HEK293T (cell line): ENCODE results near the gene SETBP1.

Experiments
- CTCF ChIA-PET: fragments of 350-600 bp; formaldehyde crosslinking; extraction: SDS; loops from one replicate; lab custom pipeline; 2021; ENCODE audit warnings: antibody characterized with exemption, inconsistent platforms; lab: Yijun Ruan, JAX
- POLR2A ChIA-PET: fragments of 350-600 bp; formaldehyde crosslinking; extraction: SDS; loops from one replicate; lab custom pipeline; 2020; ENCODE audit warnings: antibody characterized with exemption, inconsistent platforms; lab: Yijun Ruan, JAX
- DNase-seq: peaks from one replicate; pipeline ENCODE4 v3.0.0; 2012; ENCODE audit warnings: mixed read lengths; ENCODE audit errors: extremely low spot score
- ARNT ChIP-seq: fragments of 450-650 bp; IDR thresholded peaks from 2 replicates; pipeline ENCODE4 v1.6.1; 2017; ENCODE audit warnings: mild to moderate bottlenecking
- BHLHE40 ChIP-seq: fragments of 450-650 bp; IDR thresholded peaks from 2 replicates; pipeline ENCODE4 v1.6.1; 2016; ENCODE audit warnings: mild to moderate bottlenecking, moderate library complexity, borderline replicate concordance
- CTBP1 ChIP-seq: fragments of 450-650 bp; IDR thresholded peaks from 2 replicates; pipeline ENCODE4 v1.6.1; 2016; ENCODE audit warnings: borderline replicate concordance
- ELF4 ChIP-seq: fragments of 450-650 bp; IDR thresholded peaks from 2 replicates; pipeline ENCODE4 v1.6.1; 2017; ENCODE audit warnings: antibody characterized with exemption
- FOXA1 ChIP-seq: fragments of 450-650 bp; IDR thresholded peaks from 2 replicates; pipeline ENCODE4 v1.6.1; 2016; ENCODE audit warnings: mild to moderate bottlenecking
- FOXK2 ChIP-seq: fragments of 450-650 bp; IDR thresholded peaks from 2 replicates; pipeline ENCODE4 v1.6.1; 2016; ENCODE audit warnings: mild to moderate bottlenecking
- FOXM1 ChIP-seq: fragments of 450-650 bp; IDR thresholded peaks from 2 replicates; pipeline ENCODE4 v1.6.1; 2017; ENCODE audit warnings: mild to moderate bottlenecking, borderline replicate concordance
- HDGF ChIP-seq: fragments of 450-650 bp; IDR thresholded peaks from 2 replicates; pipeline ENCODE4 v1.6.1; 2017; ENCODE audit warnings: antibody characterized with exemption, borderline replicate concordance
- L3MBTL2 ChIP-seq: fragments of 450-650 bp; conservative IDR thresholded peaks from 2 replicates; pipeline ENCODE4 v1.6.1; 2016; ENCODE audit warnings: mild to moderate bottlenecking
- LEF1 ChIP-seq: fragments of 450-650 bp; IDR thresholded peaks from 2 replicates; pipeline ENCODE4 v1.6.1; 2017; ENCODE audit warnings: mild to moderate bottlenecking, borderline replicate concordance
- NFRKB ChIP-seq: fragments of 450-650 bp; IDR thresholded peaks from 2 replicates; pipeline ENCODE4 v1.6.1; 2016; ENCODE audit warnings: mild to moderate bottlenecking, moderate library complexity
- PKNOX1 ChIP-seq: fragments of 450-650 bp; IDR thresholded peaks from 2 replicates; pipeline ENCODE4 v1.6.1; 2016
- SP1 ChIP-seq: fragments of 450-650 bp; IDR thresholded peaks from 2 replicates; pipeline ENCODE4 v1.6.1; 2017
- SUZ12 ChIP-seq: fragments of 450-650 bp; IDR thresholded peaks from 2 replicates; pipeline ENCODE4 v1.6.1; 2016; ENCODE audit warnings: mild to moderate bottlenecking
- TARDBP ChIP-seq: fragments of 450-650 bp; IDR thresholded peaks from 2 replicates; pipeline ENCODE4 v1.6.1; 2016
- ZNF384 ChIP-seq: fragments of 450-650 bp; IDR thresholded peaks from 2 replicates; pipeline ENCODE4 v1.6.1; 2016

Gene SETBP1

GRCh38 chr18:44844486-44844885 lies 163.8 kb downstream of the SETBP1 start:
- CTCF ChIA-PET: no interaction called here
- DNase-seq: no peak
- POLR2A ChIA-PET: no interaction called here
- TF ChIP-seq NFRKB (no peak), ELF4 (no peak)

DNA sequence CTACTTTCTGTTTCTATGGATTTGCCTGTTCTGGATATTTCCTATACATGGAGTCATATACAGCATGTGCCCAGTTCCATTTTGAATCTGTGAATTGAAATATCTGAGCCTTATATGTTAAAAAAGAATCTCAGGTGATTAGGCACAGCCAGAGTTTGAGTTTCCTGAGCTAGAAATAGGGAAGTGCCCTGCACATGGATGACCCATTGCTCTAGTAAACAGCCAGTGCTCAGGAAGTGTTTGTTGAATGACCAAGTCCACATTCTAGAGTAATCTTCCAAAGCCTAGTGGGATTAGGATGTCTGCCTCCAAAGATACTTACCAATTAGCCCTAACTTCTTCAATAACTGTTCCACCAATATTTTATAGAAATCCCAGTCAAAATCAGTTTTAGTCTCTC lies 165.8 kb downstream of the SETBP1 start:
- no peak for TF ChIP-seq ELF4
- no peak for TF ChIP-seq SP1
- TF ChIP-seq CTBP1: no peak
- TF ChIP-seq SUZ12: no peak
- POLR2A ChIA-PET: no interaction called here
- DNase-seq: no peak
- CTCF ChIA-PET: no interaction called here

- no peak for TF ChIP-seq SP1
- TF ChIP-seq ELF4: no peak
- no peak for TF ChIP-seq PKNOX1
- no peak for TF ChIP-seq BHLHE40
- TF ChIP-seq NFRKB: no peak
- TF ChIP-seq FOXM1: no peak
- TF ChIP-seq FOXK2: no peak
- no peak for TF ChIP-seq FOXA1
- no peak for TF ChIP-seq SUZ12
- TF ChIP-seq ZNF384: no peak
- TF ChIP-seq TARDBP: no peak
- no peak for TF ChIP-seq LEF1
- POLR2A ChIA-PET: no interaction called here
- no peak for DNase-seq
- CTCF ChIA-PET: no interaction called here
Observed at GRCh38 chr18:44848644-44849335, 168.1 kb downstream of the SETBP1 start.

GRCh38 chr18:44849361-44849760 lies 168.7 kb downstream of the SETBP1 start:
- POLR2A ChIA-PET: no interaction called here
- no peak for TF ChIP-seq BHLHE40
- no peak for TF ChIP-seq FOXA1
- TF ChIP-seq PKNOX1: no peak
- TF ChIP-seq ELF4: no peak
- TF ChIP-seq CTBP1: no peak
- TF ChIP-seq SUZ12: no peak
- TF ChIP-seq TARDBP: no peak
- no peak for TF ChIP-seq ARNT
- TF ChIP-seq SP1: no peak
- no peak for TF ChIP-seq FOXK2
- no peak for TF ChIP-seq NFRKB
- no peak for TF ChIP-seq ZNF384
- no peak for TF ChIP-seq L3MBTL2
- TF ChIP-seq LEF1: no peak
- no peak for TF ChIP-seq HDGF
- TF ChIP-seq FOXM1: no peak
- CTCF ChIA-PET: no interaction called here
- DNase-seq: no peak

DNA sequence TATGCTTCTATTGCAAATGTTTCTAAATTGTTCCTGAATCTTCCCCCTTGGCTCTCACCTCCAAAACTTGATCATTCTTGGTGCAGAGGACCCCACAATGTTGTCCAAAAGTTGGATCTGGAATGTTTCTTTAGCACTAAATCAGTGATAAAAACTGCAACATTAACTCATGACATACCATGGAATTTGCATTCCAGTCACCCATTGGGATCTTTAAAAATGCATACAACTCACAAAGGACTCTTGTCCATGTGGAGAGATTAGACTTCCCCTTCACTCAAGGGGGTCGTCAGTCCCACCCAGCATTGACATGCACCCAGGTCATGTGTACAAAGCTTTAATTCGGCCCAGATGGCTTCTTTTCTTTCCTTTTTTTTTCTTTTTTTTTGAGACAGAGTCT lies 169.3 kb downstream of the SETBP1 start:
- no peak for DNase-seq
- CTCF ChIA-PET: no interaction called here
- POLR2A ChIA-PET: no interaction called here
- TF ChIP-seq HDGF: no peak
- no peak for TF ChIP-seq FOXM1
- no peak for TF ChIP-seq SP1
- TF ChIP-seq NFRKB: no peak
- TF ChIP-seq PKNOX1: no peak
- TF ChIP-seq FOXK2: no peak
- TF ChIP-seq BHLHE40: no peak
- TF ChIP-seq ELF4: no peak
- no peak for TF ChIP-seq SUZ12
- no peak for TF ChIP-seq CTBP1
- TF ChIP-seq FOXA1: no peak
- no peak for TF ChIP-seq ARNT
- TF ChIP-seq LEF1: no peak
- no peak for TF ChIP-seq L3MBTL2
- TF ChIP-seq TARDBP: no peak
- TF ChIP-seq ZNF384: no peak

DNA sequence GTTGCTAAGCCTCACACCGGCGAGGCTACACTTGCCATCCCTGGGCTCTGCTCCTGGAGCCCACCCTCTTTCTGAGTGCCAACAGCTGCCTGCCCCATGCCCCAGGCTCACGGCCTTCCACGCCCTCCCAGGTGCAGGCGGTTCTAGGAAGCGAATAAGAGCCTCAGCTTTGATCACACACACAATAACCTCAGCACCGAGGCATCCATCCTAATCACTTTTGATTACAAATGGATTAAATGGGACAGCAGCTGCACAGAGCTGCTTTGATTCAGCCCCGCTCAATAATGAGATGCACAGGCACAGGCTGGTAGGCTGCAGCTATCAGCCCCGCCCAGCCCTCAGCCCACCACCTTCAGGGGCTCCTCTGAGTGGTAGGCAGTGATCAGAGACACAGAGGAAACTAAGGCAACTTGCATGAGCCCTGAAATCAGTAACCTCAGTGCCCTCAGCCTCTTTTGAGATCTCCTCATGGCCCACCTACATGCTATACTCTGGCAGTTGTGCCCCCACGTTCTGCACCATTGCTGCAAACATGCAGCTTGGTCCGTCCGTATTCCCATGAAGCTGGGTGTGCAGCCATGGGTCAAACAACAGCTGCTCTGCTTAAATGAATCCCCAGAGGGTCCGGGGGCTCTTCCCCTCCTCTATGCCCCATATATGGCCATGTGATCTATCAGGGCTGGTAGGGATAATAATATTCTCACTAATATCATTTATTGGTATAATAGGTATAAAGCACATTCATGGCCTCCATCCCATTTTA lies 171.4 kb downstream of the SETBP1 start:
- CTCF ChIA-PET: no interaction called here
- no peak for DNase-seq
- POLR2A ChIA-PET: no interaction called here
- no peak for TF ChIP-seq HDGF
- no peak for TF ChIP-seq FOXK2
- no peak for TF ChIP-seq L3MBTL2
- TF ChIP-seq SUZ12: no peak
- TF ChIP-seq PKNOX1: no peak
- no peak for TF ChIP-seq SP1
- no peak for TF ChIP-seq CTBP1
- TF ChIP-seq ARNT: no peak
- no peak for TF ChIP-seq FOXA1
